CD4-positive, alpha-beta T cell treated with Interferon gamma for 1 hour (primary cell): ENCODE results near the gene PXT1.
"Not testable (repeated sequence)": the region's sequence is repeated elsewhere in the genome, so short reads cannot be mapped to it uniquely, and the experiment has no call there.

ENCODE experiments used
- DNase-seq: peaks from one replicate; pipeline ENCODE4 v3.0.0-alpha.2; 2020

The PXT1 gene

DNA sequence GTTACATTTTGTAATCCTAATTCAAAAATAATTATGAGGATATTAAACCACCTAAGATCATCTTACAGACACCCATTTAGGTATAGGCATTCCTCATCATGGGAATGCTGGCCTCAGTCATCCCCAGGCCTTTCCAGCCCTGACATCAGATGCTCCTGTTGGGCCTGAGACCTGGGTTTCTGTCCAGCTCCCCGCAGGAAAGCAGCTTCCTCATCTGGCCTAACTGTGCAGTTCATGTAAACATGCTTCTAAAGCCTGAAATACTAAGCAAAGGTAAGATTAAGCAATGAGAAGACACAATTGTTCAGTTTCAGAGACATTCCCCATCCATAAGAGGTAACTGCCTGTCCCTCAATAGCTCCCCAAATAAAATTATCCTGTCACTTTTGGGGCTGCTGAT lies 74.2 kb downstream of the PXT1 start:
- DNase-seq, result no peak

DNA sequence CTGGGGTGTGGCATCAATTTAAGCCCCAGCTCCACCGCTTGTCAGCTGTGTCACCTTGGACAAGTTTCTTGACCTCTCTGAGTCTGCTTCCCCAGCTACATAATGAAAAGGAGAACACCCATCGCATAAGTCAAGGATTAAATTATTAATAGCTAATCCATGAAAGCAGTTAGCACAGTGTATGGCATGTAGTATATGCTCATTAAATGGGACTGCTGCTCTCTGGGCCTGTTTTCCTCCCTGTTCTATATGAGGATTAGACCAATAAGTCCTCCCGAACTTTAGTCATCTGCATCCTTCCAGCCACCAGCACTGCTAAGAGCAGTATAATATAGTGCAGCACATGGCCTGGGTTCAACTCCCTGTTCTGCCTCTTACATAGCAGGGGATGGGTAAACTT lies 74.9 kb downstream of the PXT1 start:
- DNase-seq, result no peak

DNA sequence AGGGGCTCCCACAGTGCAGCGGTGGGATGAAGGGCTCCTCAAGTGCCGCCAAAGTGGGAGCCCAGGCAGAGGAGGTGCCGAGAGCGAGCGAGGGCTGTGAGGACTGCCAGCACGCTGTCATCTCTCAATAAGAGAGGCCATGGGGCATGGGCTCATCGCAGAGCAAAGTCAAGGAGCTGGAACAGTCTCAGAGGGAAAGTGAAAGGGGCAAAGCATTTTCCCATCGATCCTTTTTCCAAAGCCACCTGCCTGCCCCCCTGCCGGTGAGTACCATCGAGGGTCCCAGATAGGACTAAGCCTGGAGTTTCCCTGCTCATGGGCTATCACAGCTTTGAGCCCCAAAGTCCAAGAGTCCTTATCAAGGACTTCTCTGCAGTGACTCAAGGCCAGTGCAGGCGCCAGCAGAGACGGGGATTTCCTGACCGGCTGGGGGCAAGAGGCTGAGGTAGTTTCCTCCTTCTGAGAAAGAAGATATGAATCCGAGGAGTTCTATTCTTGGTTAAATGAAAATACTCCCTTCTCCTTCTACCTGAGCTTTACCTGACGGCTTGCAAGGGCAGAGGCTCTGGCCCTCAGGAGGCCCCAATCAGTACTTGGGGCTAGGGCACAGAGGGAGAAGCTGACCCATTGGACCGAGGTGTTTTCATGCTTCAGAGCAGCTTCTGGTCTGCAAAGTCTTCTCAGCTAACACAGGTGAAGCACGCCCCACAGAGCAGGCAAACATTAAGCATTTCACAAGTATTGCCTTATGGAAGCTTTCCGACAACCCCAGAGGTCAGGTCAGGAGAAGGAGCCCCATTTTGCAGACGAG lies 77.8 kb downstream of the PXT1 start:
- peak; percentile 45 for DNase-seq

GRCh38 chr6:36364061-36364635 lies 78.5 kb downstream of the PXT1 start:
- not testable (repeated sequence) for DNase-seq

DNA sequence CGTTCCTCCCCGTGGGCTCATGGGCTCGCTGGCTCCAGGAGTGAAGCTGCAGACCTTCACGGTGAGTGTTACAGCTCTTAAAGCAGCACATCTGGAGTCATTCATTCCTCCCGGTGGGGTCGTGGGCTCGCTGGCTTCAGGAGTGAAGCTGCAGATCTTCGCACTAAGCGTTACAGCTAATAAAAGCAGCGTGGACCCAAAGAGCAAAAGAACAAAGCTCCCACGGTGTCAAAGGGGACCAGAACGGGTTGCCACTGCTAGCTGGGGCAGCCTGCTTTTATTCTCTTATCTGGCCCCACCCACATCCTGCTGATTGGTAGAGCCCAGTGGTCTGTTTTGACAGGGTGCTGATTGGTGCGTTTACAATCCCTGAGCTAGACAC lies 79.3 kb downstream of the PXT1 start:
- DNase-seq, result not testable (repeated sequence)

- peak; percentile 20 for DNase-seq
These were observed 79.9 kb downstream of the PXT1 start for GRCh38 chr6:36362551-36363370.

- no peak for DNase-seq
These were observed 81.6 kb downstream of the PXT1 start for GRCh38 chr6:36361071-36361470.

DNA sequence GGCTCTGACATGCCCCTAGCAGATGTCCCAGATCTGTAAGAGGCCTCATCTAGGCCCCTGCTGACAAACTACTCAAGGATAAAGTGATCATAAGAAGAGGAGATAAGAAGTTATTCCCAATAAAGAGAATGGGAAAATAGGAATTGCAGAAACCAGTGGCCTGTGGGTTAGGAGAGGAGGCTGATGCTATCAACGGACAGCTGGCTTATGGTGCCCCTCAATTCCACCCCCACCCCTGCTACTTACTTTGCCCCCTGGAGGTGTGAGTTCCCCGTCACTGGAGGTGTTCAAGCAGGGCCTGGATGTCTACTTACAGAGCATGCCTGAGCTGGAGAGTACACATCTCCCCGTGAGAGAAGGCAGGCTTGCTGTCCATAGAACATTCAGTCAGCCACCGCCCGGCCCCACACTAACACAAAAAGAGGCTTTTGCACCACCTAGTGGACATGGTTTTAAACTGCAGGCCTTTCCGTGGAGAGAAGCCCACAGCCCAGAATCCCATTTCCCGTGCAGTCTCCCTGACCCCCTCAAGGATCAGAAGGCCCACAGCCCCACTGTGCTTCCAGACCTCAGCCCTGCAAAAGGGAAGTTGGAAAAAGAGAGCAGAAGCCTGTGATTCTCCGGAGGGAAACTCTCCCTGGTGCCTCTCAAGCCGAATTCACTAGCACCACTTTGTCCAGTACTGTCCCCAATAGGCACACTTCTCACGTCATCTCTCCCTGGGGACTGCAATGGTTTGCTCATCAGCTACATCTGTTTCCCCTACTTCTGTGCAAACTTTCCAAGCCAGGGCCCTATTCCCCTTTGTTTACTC lies 82.2 kb downstream of the PXT1 start:
- DNase-seq, result peak; percentile 62

DNA sequence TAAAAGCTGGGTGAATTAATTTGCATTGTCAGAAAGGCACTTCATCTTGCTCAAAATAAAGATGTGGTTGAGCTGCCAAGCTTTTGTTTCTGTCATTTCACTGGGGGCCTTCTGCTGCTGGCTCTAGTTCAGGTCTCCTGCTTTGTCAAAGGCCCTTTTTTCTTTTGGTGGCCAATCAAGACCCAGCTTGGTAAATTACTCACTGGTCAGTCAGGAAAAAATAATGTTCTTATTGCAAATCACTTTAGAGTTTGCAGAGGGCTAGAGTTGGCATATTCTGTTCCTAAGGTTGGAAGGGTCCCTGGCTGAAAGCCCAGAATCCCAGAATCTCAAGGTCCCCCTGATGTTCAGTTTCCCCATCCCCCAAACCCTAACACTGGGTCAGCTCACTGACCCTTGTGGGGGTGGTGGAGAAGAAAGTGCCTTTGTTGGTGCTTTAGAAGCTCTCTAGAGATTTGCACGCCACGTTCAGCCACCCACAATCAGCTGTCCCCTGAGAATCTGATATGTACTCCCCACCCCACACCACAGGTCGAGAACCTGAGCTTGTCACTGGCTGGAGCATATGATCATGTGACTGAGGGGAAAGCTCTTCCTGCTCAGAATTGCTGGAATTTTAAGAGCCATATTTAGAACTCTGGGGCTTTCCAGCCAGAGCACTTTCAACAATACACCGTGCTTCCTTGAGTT lies 84.3 kb downstream of the PXT1 start:
- no peak for DNase-seq

DNA sequence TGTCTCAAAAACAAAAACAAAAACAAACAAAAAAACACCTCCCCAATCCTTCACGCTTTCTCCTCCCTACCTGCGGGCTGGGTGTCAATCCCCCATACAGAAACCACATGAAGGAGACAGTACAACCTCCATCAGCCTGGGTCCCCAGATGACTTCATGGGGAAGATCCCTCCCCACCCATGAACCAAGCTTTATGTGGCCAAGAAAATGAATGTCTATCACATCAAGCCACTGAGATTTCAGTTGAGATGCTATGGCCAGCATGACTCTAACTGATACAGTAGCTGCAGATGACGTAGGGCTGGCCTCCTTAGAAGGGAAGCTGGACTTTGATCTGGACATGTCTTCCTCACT lies 84.8 kb downstream of the PXT1 start:
- no peak for DNase-seq

DNA sequence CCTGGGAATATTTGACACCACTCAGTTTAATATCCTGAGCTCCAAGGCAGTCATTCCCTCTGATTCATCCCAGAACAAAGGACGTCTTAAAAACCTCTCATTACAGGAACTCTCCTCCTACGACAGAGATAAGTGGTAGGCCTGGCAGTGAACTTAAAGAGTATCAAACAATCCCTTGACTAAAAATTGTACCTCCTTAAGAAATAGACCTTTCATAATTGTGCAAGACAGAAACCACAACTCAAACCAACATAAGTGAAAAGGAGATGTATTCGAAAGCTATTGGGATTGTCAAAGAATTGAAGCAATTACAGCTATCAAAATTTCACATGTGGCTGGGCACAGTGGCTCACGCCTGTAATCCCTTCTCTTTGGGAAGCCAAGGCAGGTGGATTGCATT lies 86.8 kb downstream of the PXT1 start:
- DNase-seq, result no peak

DNA sequence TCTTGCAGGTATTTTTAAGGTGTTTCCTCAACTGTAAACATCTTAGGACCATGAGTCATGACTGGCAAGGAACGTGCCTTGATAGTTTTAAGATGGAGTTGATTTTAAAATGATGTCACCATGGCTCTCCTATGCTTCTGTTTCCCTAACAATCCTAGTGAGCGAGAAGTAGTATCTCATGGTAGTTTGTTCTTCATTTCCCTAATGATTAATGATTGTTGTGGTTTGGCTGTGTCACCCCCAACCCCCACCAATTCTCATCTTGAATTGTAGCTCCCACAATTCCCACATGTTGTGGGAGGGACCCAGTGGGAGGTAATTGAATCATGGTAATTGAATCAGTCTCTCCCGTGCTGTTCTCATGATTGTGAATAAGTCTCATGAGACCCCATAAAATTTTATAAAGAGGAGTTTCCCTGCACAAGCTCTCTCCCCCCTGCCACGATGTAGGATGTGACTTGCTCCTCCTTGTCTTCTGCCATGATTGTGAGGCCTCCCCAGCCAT lies 89.2 kb downstream of the PXT1 start:
- no peak for DNase-seq

GRCh38 chr6:36352477-36353157 lies 90.0 kb downstream of the PXT1 start:
- no peak for DNase-seq

DNA sequence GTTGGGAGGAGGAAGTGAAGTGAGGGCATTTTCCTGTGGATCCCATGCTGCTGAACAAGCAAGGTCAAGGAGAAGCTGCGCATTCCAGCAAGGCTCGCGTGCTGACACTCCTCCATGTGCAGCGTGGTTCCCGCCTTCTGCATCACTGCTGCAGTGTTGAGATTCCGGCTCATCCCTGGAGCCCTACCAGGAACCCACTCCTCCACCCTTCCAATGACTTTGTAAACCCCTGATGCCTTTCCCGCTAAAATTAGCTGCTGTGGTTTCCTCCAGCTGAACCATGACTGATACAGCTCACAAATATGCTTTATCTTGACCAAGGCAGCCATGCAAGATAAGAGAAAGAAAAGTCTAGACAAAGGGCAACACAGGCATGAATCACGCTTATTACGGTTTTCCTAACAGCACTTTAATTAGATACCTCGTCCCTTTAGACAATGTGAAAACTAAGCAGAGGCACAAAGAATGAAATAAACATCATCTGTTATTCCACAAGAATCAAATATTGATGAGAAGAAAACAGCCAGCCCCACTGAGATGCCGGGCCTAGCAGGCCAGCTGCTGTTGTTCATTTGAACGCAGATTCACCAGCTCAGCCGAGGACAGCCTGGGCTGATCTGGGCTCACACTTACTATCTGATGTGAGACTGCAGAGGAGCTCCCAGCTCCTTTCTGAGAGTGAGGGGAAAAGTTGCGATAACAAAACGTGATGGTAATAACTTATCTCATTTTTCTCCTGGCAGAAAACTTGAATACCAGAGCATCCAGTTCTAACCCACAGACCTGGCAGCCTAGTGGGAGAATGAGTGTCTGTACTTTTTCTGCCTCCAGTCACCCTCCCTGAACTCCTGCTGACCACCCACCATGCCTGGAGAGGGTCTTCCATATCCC lies 91.7 kb downstream of the PXT1 start:
- no peak for DNase-seq

DNA sequence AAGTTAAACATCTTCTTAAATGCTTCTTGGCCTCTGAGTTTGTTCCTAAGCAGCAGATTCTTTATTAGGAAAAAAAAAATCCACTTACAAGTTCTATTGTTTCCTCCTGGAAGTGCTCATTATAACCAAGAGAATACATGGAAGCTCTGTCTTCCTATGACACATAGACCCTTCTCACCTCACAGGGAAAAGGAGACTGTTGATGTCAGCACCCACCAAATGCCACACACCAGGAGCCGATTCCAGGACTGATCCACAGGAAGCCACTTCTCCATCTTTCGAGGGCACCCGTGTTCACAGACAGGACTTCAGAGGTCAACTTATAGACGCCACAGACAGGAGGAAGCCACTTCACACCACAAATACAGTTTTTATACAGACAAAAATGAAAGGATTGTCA lies 92.6 kb downstream of the PXT1 start:
- no peak for DNase-seq

DNA sequence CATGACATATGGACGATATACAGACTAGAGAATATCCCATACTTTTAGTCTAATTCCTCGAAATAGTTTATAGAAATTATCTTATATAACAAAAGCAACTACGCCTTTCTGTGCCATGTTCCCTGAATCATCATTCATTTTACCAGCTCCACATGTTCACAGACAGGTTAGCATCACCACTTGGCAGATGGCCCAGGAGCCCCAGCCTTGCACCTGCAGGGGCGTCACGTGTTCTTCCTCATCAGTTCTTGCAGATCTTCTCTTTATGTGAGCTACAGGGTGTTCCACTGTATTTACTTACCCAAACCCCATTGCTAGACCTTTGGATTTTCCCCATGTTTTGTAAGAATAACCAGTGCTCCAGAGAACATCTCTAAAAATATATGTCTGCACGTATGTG lies 93.4 kb downstream of the PXT1 start:
- no peak for DNase-seq

GRCh38 chr6:36347621-36348020 lies 95.0 kb downstream of the PXT1 start:
- DNase-seq, result no peak

GRCh38 chr6:36346486-36347273 lies 96.0 kb downstream of the PXT1 start:
- DNase-seq, result no peak

GRCh38 chr6:36345681-36346466 lies 96.8 kb downstream of the PXT1 start:
- no peak for DNase-seq
